Keratinocyte (primary cell): Measurements from ENCODE around the gene MYO9A. TPM values are rescaled to one million over a fixed set of nuclear protein-coding genes. Genes with fewer than 3 reads are reported as not detected.

Source experiments
- DNase-seq: peaks from one replicate; pipeline ENCODE4 v3.0.0-alpha.2; 2011; ENCODE audit warnings: low read depth, missing footprints, low spot score
- FAIRE-seq: peaks from 2 replicates; lab custom pipeline; 2011; peaks lifted over from hg19 to GRCh38; lab: Jason Lieb, UNC
- H2AFZ ChIP-seq: 2 replicates; pipeline ENCODE4 v1.6.0; 2012; ENCODE audit warnings: low read length, control low read depth, inconsistent platforms; ENCODE audit not compliant: control insufficient read depth
- H3K27ac ChIP-seq: 2 replicates; pipeline ENCODE4 v1.5.1; 2011; ENCODE audit warnings: low read length; ENCODE audit not compliant: control insufficient read depth, insufficient read depth
- H3K27me3 ChIP-seq: 3 replicates; pipeline ENCODE4 v1.6.0; 2011; ENCODE audit warnings: low read length; ENCODE audit not compliant: control insufficient read depth, insufficient read depth; ENCODE audit errors: extremely low read depth
- H3K36me3 ChIP-seq, 2 experiments: 2 replicates in 1 of 2; 3 replicates in 1 of 2; pipeline ENCODE4 v1.5.1; 2011; ENCODE audit warnings: low read length in 2 of 2, mild to moderate bottlenecking in 1 of 2; ENCODE audit not compliant: control insufficient read depth in 2 of 2, insufficient read depth in 2 of 2; ENCODE audit errors: extremely low read depth in 1 of 2
- H3K4me1 ChIP-seq: 3 replicates; pipeline ENCODE4 v1.5.1; 2011; ENCODE audit warnings: low read length; ENCODE audit not compliant: control insufficient read depth, insufficient read depth; ENCODE audit errors: extremely low read depth
- H3K4me2 ChIP-seq: 3 replicates; pipeline ENCODE4 v1.6.0; 2011; ENCODE audit warnings: low read depth, low read length; ENCODE audit not compliant: control insufficient read depth, insufficient read depth; ENCODE audit errors: extremely low read depth
- H3K4me3 ChIP-seq, 3 experiments: fragments of 200-600 bp in 1 of 3; sonication (generic) in 1 of 3; 2 replicates in 2 of 3; 3 replicates in 1 of 3; pipeline ENCODE4 v1.5.1; 2011 to 2016; ENCODE audit warnings: low read length in 3 of 3, mild to moderate bottlenecking in 3 of 3, control low read depth in 2 of 3, inconsistent platforms in 1 of 3, low read depth in 1 of 3, mixed read lengths in 1 of 3, mixed run types in 1 of 3, moderate library complexity in 1 of 3; ENCODE audit not compliant: control insufficient read depth in 2 of 3, insufficient read depth in 2 of 3; ENCODE audit errors: extremely low read depth in 1 of 3
- H3K79me2 ChIP-seq: 2 replicates; pipeline ENCODE4 v1.6.0; 2012; ENCODE audit warnings: low read length; ENCODE audit not compliant: control insufficient read depth, insufficient read depth
- H3K9ac ChIP-seq: 3 replicates; pipeline ENCODE4 v1.6.0; 2011; ENCODE audit warnings: low read length; ENCODE audit not compliant: control insufficient read depth, insufficient read depth; ENCODE audit errors: extremely low read depth
- H3K9me1 ChIP-seq: 3 replicates; pipeline ENCODE4 v1.6.0; 2011; ENCODE audit warnings: low read length; ENCODE audit not compliant: control insufficient read depth, insufficient read depth; ENCODE audit errors: extremely low read depth
- H3K9me3 ChIP-seq: 2 replicates; pipeline ENCODE4 v1.5.1; 2012; ENCODE audit warnings: low read depth, low read length; ENCODE audit not compliant: control insufficient read depth
- H4K20me1 ChIP-seq: 3 replicates; pipeline ENCODE4 v1.6.0; 2011; ENCODE audit warnings: low read length; ENCODE audit not compliant: control insufficient read depth, insufficient read depth; ENCODE audit errors: extremely low read depth
- CTCF ChIP-seq, 3 experiments: IDR thresholded peaks in 1 of 3; conservative IDR thresholded peaks in 1 of 3; optimal IDR thresholded peaks in 1 of 3; 2 replicates in 2 of 3; 3 replicates in 1 of 3; pipeline versions ENCODE3 to v1.5.1; 2011; ENCODE audit warnings: low read length in 3 of 3, mild to moderate bottlenecking in 3 of 3, moderate library complexity in 2 of 3, control low read depth in 1 of 3, inconsistent platforms in 1 of 3; ENCODE audit not compliant: insufficient read depth in 2 of 3; ENCODE audit errors: extremely low read depth in 1 of 3
- EZH2 ChIP-seq: IDR thresholded peaks from one replicate; pipeline ENCODE4 v1.6.1; 2012; ENCODE audit warnings: inconsistent platforms, mild to moderate bottlenecking, low read length, moderate library complexity
- dilution Hi-C: fragments of 300-500 bp; cut with MboI; formaldehyde crosslinking; loops from one replicate; pipeline ENCODE4 v1.7.0; 2020; ENCODE audit warnings: low sequenced_read_pairs; ENCODE audit not compliant: extremely low pct_ligation_motif_present
- polyA plus RNA-seq, 5 experiments: library from polyadenylated mRNA; depleted of rRNA in 3 of 5; stranded (reverse) in 3 of 5; stranded (forward) in 1 of 5; unstranded in 1 of 5; fragments of >200 nt; gene quantifications; 1 replicate in 1 of 5; 2 replicates in 3 of 5; 3 replicates in 1 of 5; pipeline versions ENCODE4 v1.2.1 to v1.2.3, GENCODE V29; 2011 to 2012; ENCODE audit warnings: missing spikeins in 2 of 5, low read depth in 1 of 5, low replicate concordance in 1 of 5

Gene MYO9A
- polyA plus RNA-seq, 1 donor (not counting 4 experiments of a cell fraction or from before 2014, with no cell fraction given) = 10.6 TPM

- dilution Hi-C loops = no loop called here
- Histone ChIP-seq H3K4me3 (no peak overlapping the region), H3K27ac (no peak overlapping the region), H3K9me3 (no peaks in the 10 kb centered on the region), H3K4me2 (no peak overlapping the region), H3K36me3 (no peaks in the 10 kb centered on the region), H3K9ac (no peak overlapping the region), H3K9me1 (no peaks in the 10 kb centered on the region), H3K4me1 (no peaks in the 10 kb centered on the region), H3K79me2 (no peaks in the 10 kb centered on the region), H2AFZ (no peak overlapping the region), H4K20me1 (no peaks in the 10 kb centered on the region), H3K27me3 (no peaks in the 10 kb centered on the region)
- DNase-seq (no peak), FAIRE-seq (no peak)
- TF ChIP-seq CTCF (optimal IDR thresholded peaks at IDR 0.05 in 1 of 3, IDR thresholded peaks at IDR 0.05 in 1 of 3, conservative IDR thresholded peaks at IDR 0.05 in 1 of 3; ENCODE audit: extremely low read depth in 1 of 3, insufficient read depth in 2 of 3, low read length in 3 of 3) (no peak), EZH2 (no peak)
Observed at GRCh38 chr15:72133211-72133610, 15.3 kb upstream of the MYO9A start.

GRCh38 chr15:72131922-72132321 lies 14.0 kb upstream of the MYO9A start:
- H3K27ac ChIP-seq = no peak overlapping the region
- H3K27me3 ChIP-seq = no peaks in the 10 kb centered on the region
- H3K9ac ChIP-seq = no peak overlapping the region
- no peaks in the 10 kb centered on the region for H3K36me3 ChIP-seq
- H3K4me2 ChIP-seq = no peak overlapping the region
- TF ChIP-seq EZH2 (no peak), CTCF (optimal IDR thresholded peaks at IDR 0.05 in 1 of 3, IDR thresholded peaks at IDR 0.05 in 1 of 3, conservative IDR thresholded peaks at IDR 0.05 in 1 of 3; ENCODE audit: extremely low read depth in 1 of 3, insufficient read depth in 2 of 3, low read length in 3 of 3) (no peak)
- H3K9me3 ChIP-seq = no peaks in the 10 kb centered on the region
- no peak overlapping the region for H2AFZ ChIP-seq
- H4K20me1 ChIP-seq = no peaks in the 10 kb centered on the region
- no peak overlapping the region for H3K4me3 ChIP-seq
- DNase-seq (no peak), FAIRE-seq (no peak)
- H3K9me1 ChIP-seq = no peaks in the 10 kb centered on the region
- H3K79me2 ChIP-seq = no peaks in the 10 kb centered on the region
- H3K4me1 ChIP-seq = no peaks in the 10 kb centered on the region
- dilution Hi-C loops = no loop called here
